GM19324 (cell line): Measurements from ENCODE around the gene CENATAC.
"Not testable (repeated sequence)": the region's sequence is repeated elsewhere in the genome, so short reads cannot be mapped to it uniquely, and the experiment has no call there.

Experiments used
- ATAC-seq: cut with Tn5 transposase; IDR thresholded peaks from one replicate; pipeline ENCODE4 v1.9.1; 2021; ENCODE audit warnings: mild to moderate bottlenecking, moderate library complexity; ENCODE audit not compliant: unreplicated experiment, low FRiP score

The CENATAC gene

DNA sequence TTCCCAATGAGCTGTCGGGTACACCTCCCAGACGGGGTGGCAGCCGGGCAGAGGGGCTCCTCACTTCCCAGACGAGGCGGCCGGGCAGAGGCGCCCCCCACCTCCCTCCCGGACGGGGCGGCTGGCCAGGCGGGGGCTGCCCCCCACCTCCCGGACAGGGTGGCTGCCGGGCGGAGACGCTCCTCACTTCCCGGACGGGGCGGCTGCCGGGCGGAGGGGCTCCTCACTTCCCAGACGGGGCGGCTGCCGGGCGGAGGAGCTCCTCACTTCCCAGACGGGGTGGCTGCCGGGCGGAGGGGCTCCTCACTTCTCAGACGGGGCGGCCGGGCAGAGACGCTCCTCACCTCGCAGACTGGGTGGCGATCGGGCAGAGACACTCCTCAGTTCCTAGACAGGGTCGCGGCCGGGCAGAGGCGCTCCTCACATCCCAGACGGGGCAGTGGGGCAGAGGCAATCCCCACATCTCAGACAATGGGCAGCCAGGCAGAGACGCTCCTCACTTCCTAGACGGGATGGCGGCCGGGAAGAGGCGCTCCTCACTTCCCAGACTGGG is 6.4 kb upstream of the CENATAC start:
- not testable (repeated sequence) for ATAC-seq

DNA sequence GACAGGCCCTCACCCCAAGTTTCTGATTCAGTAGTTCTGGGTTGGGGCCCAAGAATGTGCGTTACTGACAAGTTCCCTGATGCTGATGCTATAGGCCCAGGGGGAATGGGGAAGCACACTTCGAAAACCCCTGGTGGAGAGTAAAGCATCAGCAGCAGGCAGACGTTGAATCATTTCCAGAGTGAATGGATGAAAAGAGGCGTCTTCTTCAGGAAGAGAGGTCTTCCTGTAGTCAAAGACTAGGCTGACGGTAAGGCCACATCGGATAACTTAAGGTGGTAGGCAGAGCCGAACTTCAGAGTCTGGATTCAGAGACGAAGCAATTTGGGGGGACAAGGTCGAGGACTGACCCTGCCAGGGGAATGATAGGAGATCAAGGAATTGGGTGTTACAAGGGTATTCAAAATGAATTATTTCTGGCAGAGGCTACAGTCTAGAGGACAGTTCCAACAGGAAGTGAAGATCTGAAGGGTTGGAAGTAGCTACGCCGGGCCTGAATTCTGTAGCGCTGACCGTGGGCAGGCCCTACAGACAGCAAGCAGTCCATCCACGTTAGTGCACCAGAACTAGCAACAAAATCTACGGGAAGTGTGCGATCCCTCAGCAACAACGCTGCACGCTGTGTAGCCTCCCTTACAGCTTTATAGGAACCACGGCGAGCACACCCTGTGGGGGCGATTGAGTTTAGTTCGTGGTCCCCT is 862 bp upstream of the CENATAC start:
- peak; percentile 15 for ATAC-seq

GRCh38 chr11:118998388-118998717 is 415 bp downstream of the CENATAC start:
- no peak for ATAC-seq

GRCh38 chr11:118998822-118999221 is 884 bp downstream of the CENATAC start:
- no peak for ATAC-seq

DNA sequence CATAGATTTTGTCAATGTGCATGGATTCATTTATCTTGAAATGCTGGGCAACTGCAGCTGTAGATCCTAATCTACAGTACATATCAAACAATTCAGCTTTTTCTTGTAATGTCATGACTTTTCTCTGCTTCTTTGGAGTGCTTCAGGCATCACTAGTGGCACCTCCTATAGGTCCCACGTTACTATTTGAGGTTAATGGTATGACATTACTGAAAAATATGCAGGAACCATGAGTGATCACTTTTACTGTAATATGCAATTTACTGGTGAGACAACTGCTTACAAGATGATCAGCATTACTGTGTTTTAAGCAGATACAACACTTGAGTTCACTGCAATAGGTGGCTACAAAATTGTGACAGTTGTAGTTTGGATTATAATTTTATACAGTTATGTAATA is 3.0 kb downstream of the CENATAC start:
- ATAC-seq, result no peak

- ATAC-seq, result no peak
Measured at GRCh38 chr11:119006656-119007055, 8.7 kb downstream of the CENATAC start.

- no peak for ATAC-seq
Measured at GRCh38 chr11:119011476-119012053, 13.6 kb downstream of the CENATAC start.

GRCh38 chr11:119012629-119013170 is 14.8 kb downstream of the CENATAC start:
- no peak for ATAC-seq

DNA sequence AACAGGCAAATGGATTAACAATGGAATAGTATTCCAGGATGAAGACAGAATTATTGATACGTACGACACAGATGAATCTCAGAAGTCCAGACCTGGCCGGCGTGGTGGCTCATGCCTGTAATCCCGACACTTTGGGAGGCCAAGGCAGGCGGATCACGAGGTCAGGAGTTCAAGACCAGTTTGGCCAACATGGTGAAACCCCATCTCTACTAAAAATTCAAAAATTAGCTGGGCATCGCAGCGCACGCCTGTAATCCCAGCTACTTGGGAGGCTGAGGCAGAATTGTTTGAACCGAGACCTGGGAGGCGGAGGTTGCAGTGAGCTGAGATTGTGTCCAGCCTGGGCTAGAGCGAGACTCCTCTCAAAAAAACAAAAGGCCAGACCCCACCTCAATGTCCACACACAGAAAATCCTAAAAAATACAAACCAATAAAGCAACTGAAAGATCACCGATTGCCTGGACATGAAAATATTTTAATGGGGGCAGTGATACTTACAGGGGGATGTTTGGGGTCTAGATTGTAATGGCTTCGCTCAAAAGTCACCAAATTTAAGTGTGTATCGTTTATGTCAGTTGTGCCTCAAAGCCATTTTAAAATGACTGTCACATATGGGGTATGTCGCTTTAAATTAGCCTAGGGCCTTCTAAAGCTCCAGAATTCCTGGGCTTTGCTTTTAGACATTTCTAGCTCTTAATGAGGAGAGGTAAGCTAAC is 16.4 kb downstream of the CENATAC start:
- ATAC-seq, result no peak

DNA sequence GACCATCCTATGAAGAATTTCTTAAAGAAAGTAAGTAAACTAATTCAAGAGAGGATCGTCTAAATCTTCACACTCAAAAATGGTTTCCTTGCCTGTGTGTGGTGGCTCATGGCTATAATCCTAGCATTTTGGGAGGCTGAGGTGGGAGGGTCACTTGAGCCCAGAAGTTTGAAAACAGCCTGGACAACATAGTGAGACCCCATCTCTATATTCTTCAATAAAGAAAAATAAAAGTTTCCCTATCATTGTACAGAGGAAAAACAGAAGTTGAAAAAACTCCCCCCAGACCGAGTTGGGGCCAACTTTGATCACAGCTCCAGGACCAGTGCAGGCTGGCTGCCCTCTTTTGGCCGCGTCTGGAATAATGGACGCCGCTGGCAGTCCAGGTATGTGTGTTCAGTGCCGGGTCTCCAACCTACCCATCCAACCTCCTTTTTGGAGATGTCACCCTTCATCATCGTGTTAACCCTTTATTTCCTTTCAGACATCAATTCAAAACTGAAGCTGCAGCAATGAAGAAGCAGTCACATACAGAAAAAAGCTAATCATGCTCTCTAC is 17.2 kb downstream of the CENATAC start:
- no peak for ATAC-seq

DNA sequence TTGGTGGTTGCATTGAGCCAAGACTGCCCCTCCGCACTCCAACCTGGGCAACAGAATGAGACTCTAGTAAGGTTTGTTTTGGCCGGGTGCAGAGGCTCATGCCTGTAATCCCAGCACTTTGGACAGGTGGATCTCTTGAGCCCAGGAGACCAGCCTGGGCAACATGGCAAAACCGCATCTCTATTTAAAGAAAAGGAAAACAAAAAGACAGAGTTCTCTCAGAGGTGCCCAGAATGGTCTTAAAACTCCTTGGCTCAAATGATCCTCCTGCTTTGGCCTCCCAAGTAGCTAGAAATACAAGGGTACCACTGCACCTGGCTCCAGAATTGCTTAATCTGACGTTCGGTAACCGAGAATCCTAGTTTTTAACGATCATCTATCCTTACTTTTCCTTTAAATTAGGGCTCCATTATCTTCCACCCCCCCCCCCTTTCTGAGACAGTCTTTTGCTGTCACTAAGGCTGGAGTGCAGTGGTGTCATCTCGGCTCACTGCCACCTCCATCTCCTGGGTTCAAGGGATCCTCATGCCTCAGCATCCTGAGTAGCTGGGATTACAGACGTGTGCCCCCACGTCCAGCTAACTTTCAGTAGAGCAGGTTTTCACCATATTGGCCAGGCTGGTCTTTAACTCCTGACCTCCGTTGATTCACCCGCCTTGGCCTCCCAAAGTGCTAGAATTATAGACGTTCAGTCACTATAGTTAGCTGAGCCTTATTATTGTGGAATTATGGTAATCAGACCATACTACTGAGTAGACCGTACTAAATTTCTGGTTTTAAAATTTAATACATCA is 18.5 kb downstream of the CENATAC start:
- ATAC-seq, result no peak

GRCh38 chr11:119017377-119017776 is 19.4 kb downstream of the CENATAC start:
- not testable (repeated sequence) for ATAC-seq

DNA sequence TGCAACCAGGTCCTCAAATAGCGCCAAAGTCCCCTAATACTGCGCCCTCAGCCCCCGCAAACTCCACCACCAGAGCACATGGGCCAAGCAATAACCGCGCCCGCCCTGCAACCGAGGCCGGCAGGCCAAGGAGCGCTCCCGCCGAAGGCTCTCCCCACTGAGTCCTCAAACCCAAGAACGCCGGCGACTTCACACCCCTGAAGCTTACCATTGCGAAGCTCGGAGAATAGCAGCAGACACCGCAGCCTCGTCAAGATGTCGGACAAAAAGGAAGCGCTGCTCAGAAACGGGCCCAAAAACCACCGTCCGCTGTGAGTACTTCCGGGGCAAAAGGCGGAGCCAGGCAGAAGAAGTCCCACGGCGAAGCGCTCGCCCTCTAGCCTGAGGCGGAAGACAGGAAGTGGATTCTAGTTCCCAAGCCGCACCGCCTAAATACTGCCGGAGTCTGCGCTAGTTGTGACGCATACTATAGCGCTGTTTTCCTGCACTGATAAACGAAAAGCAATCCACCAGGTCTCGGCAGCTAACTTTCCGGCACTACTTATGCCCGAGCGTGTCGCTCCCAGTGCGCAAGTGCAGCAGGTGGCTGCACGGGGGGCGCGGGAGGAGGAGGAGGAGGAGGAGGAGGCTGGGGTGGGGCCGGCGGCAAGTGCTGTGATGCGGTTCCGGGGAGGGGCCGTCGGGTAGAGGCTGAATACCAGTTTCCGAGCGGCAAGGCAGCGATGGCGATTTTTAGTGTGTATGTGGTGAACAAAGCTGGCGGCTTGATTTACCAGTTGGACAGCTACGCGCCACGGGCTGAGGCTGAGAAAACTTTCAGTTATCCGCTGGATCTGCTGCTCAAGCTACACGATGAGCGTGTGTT is 20.4 kb downstream of the CENATAC start, which contains the start of the genes RPS25 and TRAPPC4:
Gene RPS25, minus strand, starts transcription at position 270 of the 865 bp plus-strand sequence. Its CDS starts 59 bp downstream, at position 211.
Gene TRAPPC4, plus strand, starts transcription at position 693 of the 865 bp plus-strand sequence. Its CDS starts 30 bp downstream, at position 723.
- ATAC-seq, result peak; percentile 88

- ATAC-seq, result no peak
Measured at GRCh38 chr11:119019996-119020395, 22.1 kb downstream of the CENATAC start.

DNA sequence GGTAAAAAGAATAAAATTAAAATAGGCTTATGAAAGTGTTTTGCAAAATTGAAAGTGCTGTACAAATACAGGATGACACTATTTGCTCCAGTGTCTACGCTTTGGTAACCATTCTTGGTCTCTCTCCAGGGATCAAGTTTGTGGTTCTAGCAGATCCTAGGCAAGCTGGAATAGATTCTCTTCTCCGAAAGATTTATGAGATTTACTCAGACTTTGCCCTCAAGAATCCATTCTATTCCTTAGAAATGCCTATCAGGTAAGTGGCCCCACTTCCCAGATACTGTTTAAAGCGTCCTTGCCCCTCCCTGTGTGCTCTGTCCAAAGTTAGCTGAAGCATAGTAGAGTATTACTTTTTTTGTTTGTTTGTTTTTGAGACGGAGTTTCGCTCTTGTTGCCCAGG is 23.7 kb downstream of the CENATAC start:
- no peak for ATAC-seq

DNA sequence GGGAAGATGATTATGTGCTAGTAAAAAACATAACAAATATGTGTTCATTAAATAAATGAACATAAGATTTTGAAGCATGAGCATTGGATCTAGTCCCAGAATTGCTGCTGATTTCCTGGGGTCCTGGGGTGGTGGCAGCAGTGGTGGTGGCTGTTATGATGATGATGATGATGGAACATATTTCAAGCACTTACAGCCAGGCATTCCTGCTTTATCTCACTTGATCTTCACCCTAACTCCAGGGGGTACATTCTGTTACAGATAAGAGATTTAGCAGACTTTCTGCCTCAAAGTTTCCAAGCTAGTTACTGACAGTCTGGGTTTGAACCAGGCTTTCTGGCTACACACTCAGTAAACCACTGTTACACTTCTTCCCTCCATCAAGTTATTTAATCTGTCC is 25.8 kb downstream of the CENATAC start:
- ATAC-seq, result no peak

DNA sequence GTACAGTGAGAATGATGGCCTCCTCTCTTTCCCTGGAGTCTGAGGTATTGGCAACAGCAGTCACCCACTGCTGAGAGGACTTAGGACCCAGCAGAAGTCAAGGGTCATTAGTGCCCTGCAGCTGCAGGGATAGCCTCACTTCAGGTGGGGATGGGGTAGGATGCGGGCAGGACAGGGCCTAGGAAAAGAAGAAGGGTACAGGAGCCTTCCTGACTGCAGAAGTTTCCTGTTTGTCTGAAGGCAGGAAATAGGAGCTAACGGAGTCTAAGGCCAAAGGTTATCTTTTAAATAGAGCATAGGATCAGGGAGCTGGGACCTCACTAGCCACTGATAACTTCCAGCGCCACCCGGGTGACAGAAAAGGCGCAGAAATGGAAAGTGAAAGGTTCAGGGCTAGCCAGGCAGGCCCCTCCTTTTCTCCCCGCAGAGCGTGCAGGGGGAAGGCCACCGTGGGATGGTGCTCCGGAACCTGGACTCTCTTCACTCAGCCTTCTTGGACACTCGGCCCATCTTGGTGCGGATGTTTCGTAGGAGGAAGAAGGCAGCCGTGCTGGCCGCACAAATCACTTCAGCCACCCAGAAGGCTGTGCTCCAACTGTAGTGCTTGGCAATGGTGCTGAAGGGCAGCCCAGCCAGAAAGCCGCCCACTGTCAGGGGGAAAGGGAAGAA is 26.6 kb downstream of the CENATAC start:
- no peak for ATAC-seq

GRCh38 chr11:119025099-119025473 is 27.1 kb downstream of the CENATAC start:
- ATAC-seq, result no peak

- no peak for ATAC-seq
Measured at GRCh38 chr11:119025541-119025940, 27.6 kb downstream of the CENATAC start.
